SK-N-SH (cell line): ENCODE data around the gene GADL1.

Source experiments
- CHD2 ChIP-seq: fragments of 150-350 bp; IDR thresholded peaks from 2 replicates; pipeline ENCODE4 v1.6.1; 2018; ENCODE audit warnings: low read length; ENCODE audit not compliant: partially characterized antibody
- CTCF ChIP-seq: fragments of 200-600 bp; sonication (generic); IDR thresholded peaks from 2 replicates; pipeline ENCODE4 v1.6.1; 2017; ENCODE audit warnings: antibody characterized with exemption, mild to moderate bottlenecking, moderate library complexity
- EP300 ChIP-seq, 2 experiments: IDR thresholded peaks; 2 replicates each; pipeline versions ENCODE4 v1.4.0 to v1.6.1; 2012; ENCODE audit warnings: borderline replicate concordance in 1 of 2, low read depth in 1 of 2, low read length in 1 of 2
- EZH2phosphoT487 ChIP-seq: fragments of 200-600 bp; sonication (generic); IDR thresholded peaks from 2 replicates; pipeline ENCODE4 v1.6.1; 2017; ENCODE audit warnings: low read depth, mixed run types, mild to moderate bottlenecking, antibody characterized with exemption, moderate library complexity, borderline replicate concordance
- POLR2AphosphoS5 ChIP-seq: IDR thresholded peaks from 2 replicates; pipeline ENCODE4 v1.6.1; 2012; ENCODE audit warnings: low read depth, low read length
- REST ChIP-seq: IDR thresholded peaks from 2 replicates; pipeline ENCODE4 v1.6.1; 2012; ENCODE audit warnings: mild to moderate bottlenecking, low read depth, low read length, moderate library complexity
- RFX5 ChIP-seq: IDR thresholded peaks from 2 replicates; pipeline ENCODE4 v1.6.1; 2012; ENCODE audit warnings: mild to moderate bottlenecking, improper control_type of control experiment, low read length
- SIN3A ChIP-seq: IDR thresholded peaks from 2 replicates; pipeline ENCODE4 v1.6.1; 2012; ENCODE audit warnings: low read depth, mild to moderate bottlenecking, low read length, moderate library complexity, borderline replicate concordance
- SMC3 ChIP-seq: IDR thresholded peaks from 2 replicates; pipeline ENCODE4 v1.6.1; 2012; ENCODE audit warnings: low read depth, low read length, improper control_type of control experiment
- TAF1 ChIP-seq: IDR thresholded peaks from 2 replicates; pipeline ENCODE4 v1.6.1; 2012; ENCODE audit warnings: low read depth, mild to moderate bottlenecking, low read length, moderate library complexity, borderline replicate concordance
- TEAD4 ChIP-seq: IDR thresholded peaks from 2 replicates; pipeline ENCODE4 v1.4.0; 2012; ENCODE audit warnings: mild to moderate bottlenecking, borderline replicate concordance; ENCODE audit not compliant: insufficient read depth
- USF1 ChIP-seq: IDR thresholded peaks from 2 replicates; pipeline ENCODE4 v1.4.0; 2012; ENCODE audit warnings: low read depth, borderline replicate concordance
- YY1 ChIP-seq: IDR thresholded peaks from 2 replicates; pipeline ENCODE4 v1.4.0; 2012; ENCODE audit warnings: low read depth, mild to moderate bottlenecking
- ZBTB33 ChIP-seq: IDR thresholded peaks from 2 replicates; pipeline ENCODE4 v1.4.0; 2012; ENCODE audit warnings: low read depth, borderline replicate concordance

- TF ChIP-seq CTCF (no peak), TEAD4 (no peak), EZH2phosphoT487 (no peak), REST (no peak), TAF1 (no peak), YY1 (no peak), RFX5 (no peak), CHD2 (no peak), EP300 (IDR thresholded peaks at IDR 0.05; ENCODE audit: borderline replicate concordance in 1 of 2, low read depth in 1 of 2, low read length in 1 of 2) (no peak), SMC3 (no peak), USF1 (no peak), ZBTB33 (no peak), SIN3A (no peak), POLR2AphosphoS5 (no peak)
Observed at GRCh38 chr3:30933478-30934207, 39.2 kb upstream of the GADL1 start.
